Nephron progenitor cell (in vitro differentiated cells): ENCODE data around the gene CDS1.

ENCODE experiments used
- DNase-seq: peaks from one replicate; pipeline ENCODE4 v3.0.0; 2021
- H3K27ac Mint-ChIP-seq: 2 replicates; pipeline ENCODE4 v1.8.0; 2021; ENCODE audit warnings: mild to moderate bottlenecking, moderate library complexity, mixed read lengths
- H3K27me3 Mint-ChIP-seq: 2 replicates; pipeline ENCODE4 v1.8.0; 2021; ENCODE audit warnings: mild to moderate bottlenecking, low read depth, mixed read lengths; ENCODE audit not compliant: poor library complexity
- H3K36me3 Mint-ChIP-seq: 2 replicates; pipeline ENCODE4 v1.8.0; 2021; ENCODE audit warnings: low read depth, mixed read lengths
- H3K4me1 Mint-ChIP-seq: 2 replicates; pipeline ENCODE4 v1.8.0; 2021; ENCODE audit warnings: mixed read lengths
- H3K4me3 Mint-ChIP-seq: 2 replicates; pipeline ENCODE4 v1.8.0; 2021; ENCODE audit warnings: mild to moderate bottlenecking, moderate library complexity, mixed read lengths
- H3K9me3 Mint-ChIP-seq: 2 replicates; pipeline ENCODE4 v1.8.0; 2021; ENCODE audit warnings: mild to moderate bottlenecking, moderate library complexity, mixed read lengths
- TF ChIP-seq, protein P1 (sequence below): fragments of 200-600 bp; sonication (generic); IDR thresholded peaks from 2 replicates; pipeline ENCODE4 v1.5.0; 2021; ENCODE audit warnings: antibody characterized with exemption

Gene CDS1

DNA sequence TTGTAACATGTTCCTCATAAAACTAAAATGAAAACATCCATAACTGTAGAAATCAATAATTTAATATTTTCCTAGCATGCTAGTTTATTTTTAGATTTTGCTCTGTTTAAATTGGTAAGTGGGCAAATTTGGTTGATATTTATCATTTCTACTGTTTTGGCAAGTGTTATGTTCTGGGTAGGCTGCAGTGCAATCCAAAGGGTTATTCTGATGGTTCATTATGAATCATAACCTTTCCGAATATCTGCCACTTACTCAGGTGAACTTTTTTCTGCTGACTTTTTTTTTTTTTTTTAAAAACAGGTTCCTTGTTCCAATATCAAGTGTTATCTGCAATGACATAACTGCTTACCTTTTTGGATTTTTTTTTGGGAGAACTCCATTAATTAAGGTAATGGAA lies 52.0 kb downstream of the CDS1 start:
- Mint-ChIP-seq H3K4me1 (no peaks in the 10 kb centered on the region), H3K9me3 (peaks cover 4% of the 10 kb centered on the region), H3K27ac (no peak overlapping the region), H3K36me3 (peaks cover 5% of the 10 kb centered on the region), H3K27me3 (no peaks in the 10 kb centered on the region), H3K4me3 (no peak overlapping the region)
- no peak for DNase-seq
- TF ChIP-seq, protein P1, sequence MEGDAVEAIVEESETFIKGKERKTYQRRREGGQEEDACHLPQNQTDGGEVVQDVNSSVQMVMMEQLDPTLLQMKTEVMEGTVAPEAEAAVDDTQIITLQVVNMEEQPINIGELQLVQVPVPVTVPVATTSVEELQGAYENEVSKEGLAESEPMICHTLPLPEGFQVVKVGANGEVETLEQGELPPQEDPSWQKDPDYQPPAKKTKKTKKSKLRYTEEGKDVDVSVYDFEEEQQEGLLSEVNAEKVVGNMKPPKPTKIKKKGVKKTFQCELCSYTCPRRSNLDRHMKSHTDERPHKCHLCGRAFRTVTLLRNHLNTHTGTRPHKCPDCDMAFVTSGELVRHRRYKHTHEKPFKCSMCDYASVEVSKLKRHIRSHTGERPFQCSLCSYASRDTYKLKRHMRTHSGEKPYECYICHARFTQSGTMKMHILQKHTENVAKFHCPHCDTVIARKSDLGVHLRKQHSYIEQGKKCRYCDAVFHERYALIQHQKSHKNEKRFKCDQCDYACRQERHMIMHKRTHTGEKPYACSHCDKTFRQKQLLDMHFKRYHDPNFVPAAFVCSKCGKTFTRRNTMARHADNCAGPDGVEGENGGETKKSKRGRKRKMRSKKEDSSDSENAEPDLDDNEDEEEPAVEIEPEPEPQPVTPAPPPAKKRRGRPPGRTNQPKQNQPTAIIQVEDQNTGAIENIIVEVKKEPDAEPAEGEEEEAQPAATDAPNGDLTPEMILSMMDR, result no peak

DNA sequence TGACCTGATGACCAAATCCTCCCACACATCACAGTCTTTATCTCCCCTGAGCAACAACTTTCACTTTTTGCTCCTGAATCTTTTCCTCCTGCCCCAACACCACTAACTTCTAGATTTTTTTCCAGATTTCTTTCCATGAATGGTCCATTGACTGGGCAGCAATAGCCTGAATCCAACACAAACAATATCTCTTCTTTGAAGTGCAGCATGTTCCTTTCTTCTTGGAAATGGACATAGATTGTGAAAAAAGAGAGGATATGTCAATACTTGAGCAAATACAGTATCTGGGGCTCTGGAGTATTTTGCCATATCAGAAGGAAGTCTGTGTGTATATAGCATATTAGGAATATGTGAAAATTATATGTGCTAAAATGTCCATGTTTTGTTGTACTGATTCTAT lies 55.2 kb downstream of the CDS1 start:
- TF ChIP-seq, protein P1, result no peak
- Mint-ChIP-seq H3K27ac (no peak overlapping the region), H3K4me3 (no peak overlapping the region), H3K4me1 (no peaks in the 10 kb centered on the region), H3K9me3 (peaks cover 4% of the 10 kb centered on the region), H3K36me3 (peaks cover 5% of the 10 kb centered on the region), H3K27me3 (no peaks in the 10 kb centered on the region)
- DNase-seq, result no peak

DNA sequence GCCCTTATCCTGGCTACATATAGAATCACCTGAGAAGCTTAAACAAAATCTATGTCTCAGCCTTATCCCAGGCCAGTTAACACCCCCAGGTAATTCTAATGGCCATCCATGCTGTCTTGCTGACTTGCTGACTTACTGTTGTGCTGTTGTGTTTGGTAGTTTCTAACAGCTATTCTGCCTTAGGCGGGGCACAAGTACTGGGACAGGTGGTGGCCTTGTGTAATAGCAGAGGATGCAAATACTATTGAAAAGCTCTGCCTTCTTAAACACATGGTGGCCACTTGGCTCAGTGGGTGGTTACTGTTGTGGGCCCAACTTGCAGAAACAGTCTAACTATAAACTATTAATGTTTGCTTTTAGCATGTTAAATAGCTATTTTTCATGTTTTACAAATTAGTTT lies 56.2 kb downstream of the CDS1 start:
- no peak overlapping the region for H3K4me3 Mint-ChIP-seq
- H3K27me3 Mint-ChIP-seq, result no peaks in the 10 kb centered on the region
- no peaks in the 10 kb centered on the region for H3K4me1 Mint-ChIP-seq
- no peak overlapping the region for H3K27ac Mint-ChIP-seq
- peaks cover 5% of the 10 kb centered on the region for H3K36me3 Mint-ChIP-seq
- peaks cover 4% of the 10 kb centered on the region for H3K9me3 Mint-ChIP-seq
- TF ChIP-seq, protein P1, result no peak
- DNase-seq, result no peak

DNA sequence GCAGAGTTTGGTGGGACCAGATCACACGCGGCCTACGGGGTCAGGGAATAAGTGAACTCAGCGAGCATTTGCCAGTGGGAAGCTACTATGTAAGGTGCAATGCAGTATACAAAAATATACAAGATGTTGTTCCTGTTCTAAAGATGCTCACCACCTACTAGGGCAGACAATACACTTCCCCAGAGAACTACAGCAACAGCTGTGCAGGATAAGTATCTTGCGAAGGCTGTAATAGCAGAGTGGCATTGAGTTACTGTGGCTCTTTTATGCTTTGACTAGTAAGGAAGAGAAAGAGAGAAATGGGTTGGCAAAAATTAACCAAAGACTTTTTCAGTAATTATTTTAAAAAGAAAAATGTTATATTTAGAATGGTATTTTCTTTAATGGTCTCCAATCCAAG lies 61.2 kb downstream of the CDS1 start:
- Mint-ChIP-seq H3K36me3 (no peaks in the 10 kb centered on the region), H3K27me3 (no peaks in the 10 kb centered on the region), H3K9me3 (no peaks in the 10 kb centered on the region), H3K27ac (no peak overlapping the region), H3K4me3 (no peak overlapping the region), H3K4me1 (no peaks in the 10 kb centered on the region)
- no peak for DNase-seq
- TF ChIP-seq, protein P1, result no peak

DNA sequence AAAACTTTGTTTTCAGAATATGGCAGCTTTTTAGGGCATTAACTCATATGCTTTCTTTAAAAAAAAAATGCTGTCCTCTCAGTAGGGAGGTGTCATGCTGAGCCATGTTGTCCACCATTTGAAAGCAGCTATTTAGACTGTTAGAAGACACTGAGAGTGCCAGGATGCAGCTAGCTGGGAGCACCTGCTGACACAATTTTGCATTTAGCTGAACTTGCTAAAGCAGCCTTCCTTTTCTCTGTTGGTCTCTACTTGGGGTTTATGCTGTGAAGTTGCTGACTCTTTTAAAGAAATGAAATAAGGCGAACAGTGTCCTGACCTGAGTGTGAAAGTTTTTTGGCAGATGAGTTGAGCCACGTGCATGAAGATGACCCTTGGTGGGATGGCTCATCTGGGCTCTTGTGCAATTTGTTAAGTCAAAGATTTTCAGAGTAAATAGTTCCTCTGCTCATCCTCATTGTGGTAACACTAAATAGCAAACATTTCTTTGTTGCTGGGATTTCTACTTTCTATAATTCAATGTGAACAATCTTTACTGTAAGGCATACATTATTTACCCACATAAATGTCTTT lies 64.5 kb downstream of the CDS1 start:
- TF ChIP-seq, protein P1, result no peak
- no peak overlapping the region for H3K27ac Mint-ChIP-seq
- H3K4me1 Mint-ChIP-seq, result peaks cover 2% of the 10 kb centered on the region
- H3K9me3 Mint-ChIP-seq, result no peaks in the 10 kb centered on the region
- no peaks in the 10 kb centered on the region for H3K36me3 Mint-ChIP-seq
- no peaks in the 10 kb centered on the region for H3K27me3 Mint-ChIP-seq
- H3K4me3 Mint-ChIP-seq, result no peak overlapping the region
- DNase-seq, result no peak

DNA sequence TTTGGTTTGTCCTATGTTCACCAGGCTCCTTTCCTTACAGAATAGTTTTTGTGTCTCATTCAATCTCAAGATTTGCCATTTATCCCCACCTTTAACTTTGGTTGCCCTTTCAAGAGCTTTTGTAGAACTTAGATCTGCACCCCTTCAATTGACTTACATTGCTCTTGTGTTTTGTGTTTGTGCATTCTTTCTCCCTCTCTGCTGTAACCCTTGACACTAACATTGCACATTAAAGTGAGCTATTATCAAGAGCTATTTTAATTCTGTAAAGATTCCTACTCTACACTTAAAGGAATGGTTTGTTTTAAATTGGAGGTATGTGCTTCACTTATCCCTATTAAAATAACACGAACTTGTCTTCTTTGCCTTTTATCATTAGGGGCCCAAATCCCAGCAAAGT lies 65.3 kb downstream of the CDS1 start:
- H3K36me3 Mint-ChIP-seq, result no peaks in the 10 kb centered on the region
- no peak overlapping the region for H3K4me3 Mint-ChIP-seq
- TF ChIP-seq, protein P1, result no peak
- no peaks in the 10 kb centered on the region for H3K27me3 Mint-ChIP-seq
- no peak for DNase-seq
- H3K27ac Mint-ChIP-seq, result no peak overlapping the region
- no peaks in the 10 kb centered on the region for H3K9me3 Mint-ChIP-seq
- peaks cover 4% of the 10 kb centered on the region for H3K4me1 Mint-ChIP-seq
